Measurements from ENCODE around the gene CDK5RAP2.
"Not testable (repeated sequence)": the region's sequence is repeated elsewhere in the genome, so short reads cannot be mapped to it uniquely, and the experiment has no call there.

GRCh38 chr9:120530220-120530832 is 49.6 kb downstream of the CDK5RAP2 start:
- TF ChIP-seq CTCF (conservative IDR thresholded peaks at IDR 0.05 in 1 of 2, IDR thresholded peaks at IDR 0.05 in 1 of 2; ENCODE audit: low read depth in 1 of 2, low read length in 2 of 2); EZH2 (IDR thresholded peaks at IDR 0.05; ENCODE audit: low read length, missing control alignments): not testable (repeated sequence)

Data from fibroblast of lung (primary cell).